ENCODE results near the gene ARL6IP1.

Gene ARL6IP1

DNA sequence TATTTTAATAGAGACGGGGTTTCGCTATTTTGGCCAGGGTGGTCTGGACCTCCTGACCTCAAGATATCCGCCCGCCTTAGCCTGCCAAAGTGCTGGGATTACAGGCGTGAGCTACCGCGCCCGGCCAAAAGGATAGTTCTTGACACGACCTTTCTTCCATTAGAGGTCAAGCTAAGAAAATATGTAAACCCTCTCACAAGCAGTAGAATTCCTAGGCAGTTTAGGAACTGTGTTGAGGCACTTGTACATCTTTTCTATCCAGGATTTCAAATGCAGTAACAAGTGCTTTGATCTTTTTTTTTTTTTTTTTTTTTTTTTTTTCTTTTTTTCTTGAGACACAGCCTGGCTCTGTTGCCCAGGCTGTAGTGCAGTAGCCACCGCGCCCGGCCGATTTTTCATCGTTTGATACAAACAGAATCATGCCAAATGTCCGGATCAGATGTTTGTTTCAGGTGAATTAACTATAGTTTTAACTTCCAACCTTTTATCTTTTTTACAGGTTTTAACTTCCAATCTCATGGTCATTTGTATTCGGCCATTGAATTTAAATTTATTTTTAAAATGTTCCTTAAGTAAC lies 1.5 kb upstream of the ARL6IP1 start:
- TF ChIP-seq, protein P1, sequence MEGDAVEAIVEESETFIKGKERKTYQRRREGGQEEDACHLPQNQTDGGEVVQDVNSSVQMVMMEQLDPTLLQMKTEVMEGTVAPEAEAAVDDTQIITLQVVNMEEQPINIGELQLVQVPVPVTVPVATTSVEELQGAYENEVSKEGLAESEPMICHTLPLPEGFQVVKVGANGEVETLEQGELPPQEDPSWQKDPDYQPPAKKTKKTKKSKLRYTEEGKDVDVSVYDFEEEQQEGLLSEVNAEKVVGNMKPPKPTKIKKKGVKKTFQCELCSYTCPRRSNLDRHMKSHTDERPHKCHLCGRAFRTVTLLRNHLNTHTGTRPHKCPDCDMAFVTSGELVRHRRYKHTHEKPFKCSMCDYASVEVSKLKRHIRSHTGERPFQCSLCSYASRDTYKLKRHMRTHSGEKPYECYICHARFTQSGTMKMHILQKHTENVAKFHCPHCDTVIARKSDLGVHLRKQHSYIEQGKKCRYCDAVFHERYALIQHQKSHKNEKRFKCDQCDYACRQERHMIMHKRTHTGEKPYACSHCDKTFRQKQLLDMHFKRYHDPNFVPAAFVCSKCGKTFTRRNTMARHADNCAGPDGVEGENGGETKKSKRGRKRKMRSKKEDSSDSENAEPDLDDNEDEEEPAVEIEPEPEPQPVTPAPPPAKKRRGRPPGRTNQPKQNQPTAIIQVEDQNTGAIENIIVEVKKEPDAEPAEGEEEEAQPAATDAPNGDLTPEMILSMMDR (IDR thresholded peaks at IDR 0.05; ENCODE audit: poor library complexity, severe bottlenecking) = no peak
- no peak overlapping the region for H3K4me3 ChIP-seq (ENCODE audit: severe bottlenecking)
- peaks cover 27% of the 10 kb centered on the region for H3K4me1 ChIP-seq (ENCODE audit: insufficient read depth, poor library complexity, severe bottlenecking)
- H3K36me3 ChIP-seq (ENCODE audit: low read depth) = peaks cover 45% of the 10 kb centered on the region
- H3K27ac ChIP-seq (ENCODE audit: poor library complexity, severe bottlenecking) = peak overlapping the region; percentile 76
- no peaks in the 10 kb centered on the region for H3K27me3 ChIP-seq (ENCODE audit: insufficient read depth, poor library complexity, severe bottlenecking)
- ATAC-seq (ENCODE audit: low read depth) (no peak), DNase-seq (ENCODE audit: low spot score) (no peak)
- H3K9me3 ChIP-seq (ENCODE audit: severe bottlenecking) = no peaks in the 10 kb centered on the region

GRCh38 chr16:18800775-18801144 lies 589 bp downstream of the ARL6IP1 start:
- Histone ChIP-seq H3K36me3 (ENCODE audit: low read depth) (peaks cover 52% of the 10 kb centered on the region), H3K9me3 (ENCODE audit: severe bottlenecking) (no peaks in the 10 kb centered on the region), H3K4me3 (ENCODE audit: severe bottlenecking) (peak overlapping the region; percentile 79), H3K27ac (ENCODE audit: poor library complexity, severe bottlenecking) (peak overlapping the region; percentile 76), H3K4me1 (ENCODE audit: insufficient read depth, poor library complexity, severe bottlenecking) (peaks cover 27% of the 10 kb centered on the region), H3K27me3 (ENCODE audit: insufficient read depth, poor library complexity, severe bottlenecking) (no peaks in the 10 kb centered on the region)
- DNase-seq (ENCODE audit: low spot score) (no peak), ATAC-seq (ENCODE audit: low read depth) (0 out of 3 replicates have a peak, but pooled peaks have one; percentile 0)
- TF ChIP-seq, protein P1 (IDR thresholded peaks at IDR 0.05; ENCODE audit: poor library complexity, severe bottlenecking) = no peak

DNA sequence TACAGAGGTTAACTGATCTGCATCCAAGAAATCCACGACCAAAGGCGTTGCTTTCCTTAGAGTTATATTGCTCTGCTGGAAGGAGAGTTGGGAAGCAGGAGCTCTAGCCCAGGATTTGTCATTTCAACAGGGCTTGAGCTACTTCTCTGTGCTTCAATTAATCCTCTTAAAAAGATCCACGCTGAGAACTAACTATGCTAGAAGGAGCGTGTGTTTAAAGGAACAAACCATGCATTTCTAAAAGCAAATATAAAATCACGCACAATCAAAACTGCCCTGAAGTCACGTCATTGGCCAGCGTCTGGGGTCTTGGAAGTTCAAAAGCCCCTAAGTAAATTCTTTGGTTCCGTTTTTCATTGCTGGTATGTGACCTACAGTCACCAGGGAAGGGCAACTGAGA lies 1.1 kb downstream of the ARL6IP1 start:
- H3K9me3 ChIP-seq (ENCODE audit: severe bottlenecking) = no peaks in the 10 kb centered on the region
- peak overlapping the region; percentile 79 for H3K4me3 ChIP-seq (ENCODE audit: severe bottlenecking)
- no peaks in the 10 kb centered on the region for H3K27me3 ChIP-seq (ENCODE audit: insufficient read depth, poor library complexity, severe bottlenecking)
- TF ChIP-seq, protein P1 (IDR thresholded peaks at IDR 0.05; ENCODE audit: poor library complexity, severe bottlenecking) = no peak
- H3K27ac ChIP-seq (ENCODE audit: poor library complexity, severe bottlenecking) = peak overlapping the region; percentile 76
- peaks cover 27% of the 10 kb centered on the region for H3K4me1 ChIP-seq (ENCODE audit: insufficient read depth, poor library complexity, severe bottlenecking)
- H3K36me3 ChIP-seq (ENCODE audit: low read depth) = peaks cover 57% of the 10 kb centered on the region
- no peak for ATAC-seq (ENCODE audit: low read depth)
- DNase-seq (ENCODE audit: low spot score) = no peak

GRCh38 chr16:18799500-18799899 lies 1.8 kb downstream of the ARL6IP1 start:
- no peak for ATAC-seq (ENCODE audit: low read depth)
- Histone ChIP-seq H3K27ac (ENCODE audit: poor library complexity, severe bottlenecking) (no peak overlapping the region), H3K4me3 (ENCODE audit: severe bottlenecking) (peak overlapping the region; percentile 79), H3K9me3 (ENCODE audit: severe bottlenecking) (no peaks in the 10 kb centered on the region), H3K27me3 (ENCODE audit: insufficient read depth, poor library complexity, severe bottlenecking) (no peaks in the 10 kb centered on the region), H3K4me1 (ENCODE audit: insufficient read depth, poor library complexity, severe bottlenecking) (peaks cover 20% of the 10 kb centered on the region), H3K36me3 (ENCODE audit: low read depth) (peaks cover 59% of the 10 kb centered on the region)
- no peak for DNase-seq (ENCODE audit: low spot score)
- TF ChIP-seq, protein P1 (IDR thresholded peaks at IDR 0.05; ENCODE audit: poor library complexity, severe bottlenecking) = no peak

GRCh38 chr16:18797746-18798145 lies 3.6 kb downstream of the ARL6IP1 start:
- DNase-seq (ENCODE audit: low spot score) = no peak
- no peaks in the 10 kb centered on the region for H3K27me3 ChIP-seq (ENCODE audit: insufficient read depth, poor library complexity, severe bottlenecking)
- TF ChIP-seq, protein P1 (IDR thresholded peaks at IDR 0.05; ENCODE audit: poor library complexity, severe bottlenecking) = no peak
- H3K27ac ChIP-seq (ENCODE audit: poor library complexity, severe bottlenecking) = no peak overlapping the region
- no peak overlapping the region for H3K4me3 ChIP-seq (ENCODE audit: severe bottlenecking)
- no peaks in the 10 kb centered on the region for H3K9me3 ChIP-seq (ENCODE audit: severe bottlenecking)
- H3K4me1 ChIP-seq (ENCODE audit: insufficient read depth, poor library complexity, severe bottlenecking) = peaks cover 13% of the 10 kb centered on the region
- ATAC-seq (ENCODE audit: low read depth) = no peak
- peaks cover 76% of the 10 kb centered on the region for H3K36me3 ChIP-seq (ENCODE audit: low read depth)
